PC-3 (cell line): Measurements from ENCODE around the gene GLI1.

Experiments used
- EZH2 ChIP-seq: fragments of 300-600 bp; sonication (generic); IDR thresholded peaks from one replicate; pipeline ENCODE4 v1.6.1; 2017; ENCODE audit warnings: antibody characterized with exemption, mild to moderate bottlenecking, low read length; ENCODE audit not compliant: unreplicated experiment
- EZH2phosphoT487 ChIP-seq: fragments of 300-600 bp; sonication (generic); IDR thresholded peaks from 2 replicates; pipeline ENCODE4 v1.6.1; 2018; ENCODE audit warnings: mild to moderate bottlenecking, antibody characterized with exemption, low read length, borderline replicate concordance
- TF ChIP-seq, protein P1 (sequence below): fragments of 300-600 bp; sonication (generic); conservative IDR thresholded peaks from 2 replicates; pipeline ENCODE4 v1.5.1; 2017; ENCODE audit warnings: antibody characterized with exemption, low read depth, mild to moderate bottlenecking, low read length

- TF ChIP-seq, protein P1, sequence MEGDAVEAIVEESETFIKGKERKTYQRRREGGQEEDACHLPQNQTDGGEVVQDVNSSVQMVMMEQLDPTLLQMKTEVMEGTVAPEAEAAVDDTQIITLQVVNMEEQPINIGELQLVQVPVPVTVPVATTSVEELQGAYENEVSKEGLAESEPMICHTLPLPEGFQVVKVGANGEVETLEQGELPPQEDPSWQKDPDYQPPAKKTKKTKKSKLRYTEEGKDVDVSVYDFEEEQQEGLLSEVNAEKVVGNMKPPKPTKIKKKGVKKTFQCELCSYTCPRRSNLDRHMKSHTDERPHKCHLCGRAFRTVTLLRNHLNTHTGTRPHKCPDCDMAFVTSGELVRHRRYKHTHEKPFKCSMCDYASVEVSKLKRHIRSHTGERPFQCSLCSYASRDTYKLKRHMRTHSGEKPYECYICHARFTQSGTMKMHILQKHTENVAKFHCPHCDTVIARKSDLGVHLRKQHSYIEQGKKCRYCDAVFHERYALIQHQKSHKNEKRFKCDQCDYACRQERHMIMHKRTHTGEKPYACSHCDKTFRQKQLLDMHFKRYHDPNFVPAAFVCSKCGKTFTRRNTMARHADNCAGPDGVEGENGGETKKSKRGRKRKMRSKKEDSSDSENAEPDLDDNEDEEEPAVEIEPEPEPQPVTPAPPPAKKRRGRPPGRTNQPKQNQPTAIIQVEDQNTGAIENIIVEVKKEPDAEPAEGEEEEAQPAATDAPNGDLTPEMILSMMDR = no peak
- TF ChIP-seq EZH2phosphoT487 = no peak
- no peak for TF ChIP-seq EZH2
Measured at GRCh38 chr12:57517187-57517586, 57.6 kb downstream of the GLI1 start.
